KG1 (cell line): ENCODE results near the gene UVSSA.

ENCODE experiments used
- DNase-seq: peaks from one replicate; lab custom pipeline; 2025; lab: John Stamatoyannopoulos, UW

Gene UVSSA, protein sequence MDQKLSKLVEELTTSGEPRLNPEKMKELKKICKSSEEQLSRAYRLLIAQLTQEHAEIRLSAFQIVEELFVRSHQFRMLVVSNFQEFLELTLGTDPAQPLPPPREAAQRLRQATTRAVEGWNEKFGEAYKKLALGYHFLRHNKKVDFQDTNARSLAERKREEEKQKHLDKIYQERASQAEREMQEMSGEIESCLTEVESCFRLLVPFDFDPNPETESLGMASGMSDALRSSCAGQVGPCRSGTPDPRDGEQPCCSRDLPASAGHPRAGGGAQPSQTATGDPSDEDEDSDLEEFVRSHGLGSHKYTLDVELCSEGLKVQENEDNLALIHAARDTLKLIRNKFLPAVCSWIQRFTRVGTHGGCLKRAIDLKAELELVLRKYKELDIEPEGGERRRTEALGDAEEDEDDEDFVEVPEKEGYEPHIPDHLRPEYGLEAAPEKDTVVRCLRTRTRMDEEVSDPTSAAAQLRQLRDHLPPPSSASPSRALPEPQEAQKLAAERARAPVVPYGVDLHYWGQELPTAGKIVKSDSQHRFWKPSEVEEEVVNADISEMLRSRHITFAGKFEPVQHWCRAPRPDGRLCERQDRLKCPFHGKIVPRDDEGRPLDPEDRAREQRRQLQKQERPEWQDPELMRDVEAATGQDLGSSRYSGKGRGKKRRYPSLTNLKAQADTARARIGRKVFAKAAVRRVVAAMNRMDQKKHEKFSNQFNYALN

DNA sequence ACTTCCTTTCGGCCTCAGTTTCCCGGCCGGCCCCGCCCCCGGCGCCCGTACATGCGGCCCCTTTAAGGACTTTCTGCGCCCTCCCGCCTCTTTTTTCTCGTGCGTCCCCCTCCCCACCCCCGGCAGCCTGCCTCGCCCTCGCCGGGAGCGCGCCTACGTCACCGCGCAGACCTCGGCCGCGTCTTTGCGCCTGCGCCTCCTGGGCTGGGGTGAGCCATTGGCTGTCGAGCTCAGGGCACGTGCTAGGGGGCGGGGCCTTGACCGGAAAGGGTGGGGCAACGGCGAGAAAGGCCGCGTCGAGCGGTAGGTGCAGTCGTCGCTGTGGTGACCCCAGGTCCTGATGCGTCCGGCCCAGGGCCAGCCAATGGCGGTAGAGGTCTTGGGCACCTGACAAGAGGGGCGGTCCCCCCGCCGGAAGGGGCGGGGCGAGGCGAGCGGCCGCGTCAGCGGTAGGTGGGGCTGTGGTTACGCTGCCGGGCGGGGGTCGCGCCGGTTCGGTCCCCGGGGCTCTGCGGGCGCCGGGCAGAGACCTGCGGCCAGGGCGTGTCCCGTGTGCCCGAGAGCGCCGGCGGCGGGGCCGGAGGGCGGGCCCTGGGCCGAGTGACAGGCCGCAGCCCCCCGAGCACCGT is at the start of gene UVSSA:
Gene UVSSA (plus strand): TSS at position 428 of the 629 bp plus-strand sequence. CDS start 884 bp downstream, outside the sequence.
- DNase-seq = peak; percentile 97

DNA sequence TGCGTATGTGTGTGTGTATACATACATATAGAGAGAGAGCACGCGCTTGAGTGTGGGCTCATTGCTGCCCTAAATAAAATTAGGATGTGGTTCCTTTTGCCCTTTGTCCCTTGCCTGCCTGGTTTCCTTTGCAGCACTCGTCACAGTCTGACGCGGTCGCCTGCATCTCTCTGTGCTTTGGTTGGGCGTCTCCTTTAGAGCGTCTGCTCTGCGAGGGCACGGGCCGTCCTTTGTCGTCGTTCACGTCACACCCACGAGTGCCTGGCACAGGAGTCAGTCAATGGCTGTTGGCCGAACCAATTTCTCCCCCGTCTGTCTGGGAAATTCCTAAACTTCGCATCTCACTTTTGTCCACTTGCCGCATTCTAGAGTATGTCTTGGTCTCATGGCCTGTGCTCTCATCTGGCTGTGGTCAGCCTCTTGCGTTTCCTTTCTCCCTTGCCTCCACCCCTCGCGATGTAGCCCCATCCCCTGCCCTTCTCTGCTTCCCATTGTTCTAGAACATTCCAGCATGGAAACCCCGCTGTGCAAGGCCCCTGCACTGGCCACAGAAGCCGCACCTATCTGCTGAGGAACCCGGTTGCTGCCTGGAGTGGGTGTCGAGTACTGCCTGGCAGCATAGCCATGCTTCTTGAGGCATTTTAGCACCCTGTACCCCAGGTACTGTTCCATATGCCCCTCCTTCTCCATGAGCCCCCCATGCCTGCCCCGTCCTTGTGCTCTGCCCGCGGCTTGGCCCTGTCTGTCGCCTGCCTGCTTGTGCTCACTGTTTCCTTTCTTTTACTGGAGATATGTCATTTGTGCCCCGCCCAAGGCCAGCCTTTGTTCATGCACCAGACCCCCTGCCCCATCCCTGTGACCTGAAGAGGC is 49.3 kb upstream of the UVSSA start:
- DNase-seq = no peak

DNA sequence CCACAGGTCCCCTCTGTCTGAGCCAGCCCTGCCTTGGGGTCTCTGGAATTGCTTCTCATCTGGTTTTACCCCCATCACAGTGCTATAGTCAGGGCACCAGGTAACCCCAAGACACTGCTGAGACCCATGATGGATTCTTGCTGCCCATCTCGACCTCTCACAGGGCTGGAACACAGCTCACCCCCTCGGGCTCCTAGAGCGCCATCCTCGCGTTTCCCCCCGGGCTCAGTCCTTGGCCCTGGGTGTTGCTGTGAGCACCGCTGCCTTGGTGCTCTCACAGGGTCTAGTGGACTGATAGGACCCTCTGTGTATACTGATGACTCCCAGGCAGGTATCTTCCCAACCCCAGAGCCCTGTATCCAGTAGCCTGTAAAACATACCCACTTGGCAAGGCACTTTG is 48.5 kb upstream of the UVSSA start:
- no peak for DNase-seq

DNA sequence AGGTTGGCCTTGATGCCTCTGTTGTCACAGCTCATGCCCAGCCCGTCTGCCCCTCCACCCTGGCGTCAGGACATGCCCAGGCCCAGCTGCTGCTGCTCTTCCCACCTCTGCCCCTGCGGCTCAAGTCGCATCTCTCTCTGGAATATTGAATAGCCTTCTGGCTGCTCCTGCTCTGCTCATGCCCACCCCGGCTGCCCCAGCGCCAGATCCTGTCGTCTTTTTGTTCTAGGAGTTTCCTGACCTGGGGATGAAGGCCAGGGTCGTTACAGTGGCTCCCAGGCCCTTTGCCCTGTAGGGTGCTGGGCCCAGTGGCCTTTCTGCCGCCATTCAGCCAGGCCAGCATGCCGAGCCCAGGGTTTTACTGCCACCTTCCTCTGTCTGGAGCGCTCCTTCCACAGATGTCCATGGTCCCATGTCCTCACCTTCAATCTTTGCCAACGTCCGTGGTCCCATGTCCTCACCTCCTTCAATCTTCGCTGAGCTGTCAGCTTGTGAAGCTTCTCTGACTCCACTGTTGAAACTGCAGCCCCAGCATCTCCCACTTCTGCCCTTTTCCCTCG is 47.6 kb upstream of the UVSSA start:
- DNase-seq = no peak

DNA sequence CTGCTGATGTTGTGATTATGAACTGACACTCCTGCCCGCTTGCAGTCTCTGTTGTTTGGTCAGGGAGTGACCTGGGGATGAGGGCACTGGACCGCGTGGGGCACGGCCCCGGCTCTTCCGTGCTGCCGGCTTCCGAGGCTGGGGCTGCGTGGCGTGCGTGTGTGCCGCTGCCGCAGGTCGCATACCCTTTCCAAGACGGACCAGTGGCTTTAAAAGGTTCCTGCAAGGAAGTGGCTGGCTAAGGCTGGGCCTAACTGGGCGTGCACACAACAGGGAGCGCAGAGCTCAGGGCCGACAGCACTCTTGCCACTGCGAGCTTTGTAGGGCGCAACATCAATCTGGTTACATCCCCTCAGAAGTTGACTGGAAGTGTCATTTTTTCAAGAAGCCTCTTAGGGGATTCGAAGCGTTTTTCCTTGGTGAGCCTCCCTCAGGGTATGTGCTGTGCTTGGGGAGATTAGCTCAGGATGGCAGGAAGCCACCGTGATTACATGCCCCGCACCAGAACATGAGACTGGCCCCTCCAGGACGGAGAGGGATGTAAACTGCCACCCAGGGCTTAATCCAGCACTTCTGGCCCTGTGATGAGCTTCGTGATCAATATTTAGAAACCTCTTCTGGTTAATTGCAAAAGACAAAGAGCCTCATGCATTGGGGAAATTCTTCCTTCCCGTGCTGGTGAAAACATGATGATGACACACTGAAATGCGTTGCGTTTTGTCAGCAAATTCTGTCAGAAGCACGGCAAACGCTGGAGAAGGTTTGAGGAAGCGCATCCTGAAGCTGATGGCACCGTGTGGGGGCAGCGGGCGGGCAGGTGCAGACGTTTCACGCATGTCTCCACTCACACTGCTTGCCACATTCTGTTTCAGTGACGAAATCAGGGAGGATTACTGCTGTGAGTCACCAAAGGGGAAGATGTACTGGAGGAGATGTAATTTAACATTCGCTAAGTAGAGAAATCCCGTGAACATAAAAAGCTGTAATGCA is 46.2 kb upstream of the UVSSA start:
- DNase-seq = no peak

DNA sequence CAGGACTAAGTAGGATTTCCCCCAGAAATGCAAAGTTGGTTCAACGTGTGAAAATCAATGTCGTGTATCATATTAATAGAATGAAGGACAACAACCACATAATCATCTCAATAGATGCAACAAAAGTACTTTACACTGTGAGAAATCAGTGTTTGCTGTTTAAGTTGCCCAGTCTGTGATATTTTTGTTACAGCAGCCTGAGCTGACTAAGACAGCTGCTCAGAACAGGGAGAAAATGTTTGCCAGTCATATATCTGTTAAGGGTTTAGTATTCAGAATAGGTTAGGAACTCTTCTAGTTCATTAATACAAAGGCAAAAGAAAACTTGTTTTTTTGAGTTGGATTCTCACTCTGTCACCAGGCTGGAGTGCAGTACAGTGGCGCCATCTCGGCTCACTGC is 44.8 kb upstream of the UVSSA start:
- no peak for DNase-seq

DNA sequence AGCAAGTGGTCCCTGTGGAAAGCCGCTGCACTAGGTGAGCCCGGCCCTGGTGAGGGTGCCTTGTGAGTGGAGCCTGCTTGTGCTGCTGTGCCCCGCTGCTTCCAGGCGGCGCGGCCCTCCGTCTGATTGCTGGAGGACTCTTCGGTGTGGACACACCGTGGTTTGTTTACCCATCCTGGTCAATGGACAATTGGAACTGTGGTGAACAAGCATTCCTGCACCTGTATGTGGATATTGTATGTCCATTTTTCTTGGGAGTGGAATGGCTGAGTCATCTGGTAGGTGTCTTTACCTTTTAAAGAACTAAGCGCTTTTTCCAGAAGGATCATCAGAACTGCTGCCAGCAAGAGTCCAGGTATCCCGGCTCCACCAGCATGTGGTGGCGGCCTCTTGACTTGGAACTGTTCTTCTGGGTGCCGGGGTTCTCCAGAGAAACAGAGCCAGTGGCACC is 41.7 kb upstream of the UVSSA start:
- DNase-seq = no peak

DNA sequence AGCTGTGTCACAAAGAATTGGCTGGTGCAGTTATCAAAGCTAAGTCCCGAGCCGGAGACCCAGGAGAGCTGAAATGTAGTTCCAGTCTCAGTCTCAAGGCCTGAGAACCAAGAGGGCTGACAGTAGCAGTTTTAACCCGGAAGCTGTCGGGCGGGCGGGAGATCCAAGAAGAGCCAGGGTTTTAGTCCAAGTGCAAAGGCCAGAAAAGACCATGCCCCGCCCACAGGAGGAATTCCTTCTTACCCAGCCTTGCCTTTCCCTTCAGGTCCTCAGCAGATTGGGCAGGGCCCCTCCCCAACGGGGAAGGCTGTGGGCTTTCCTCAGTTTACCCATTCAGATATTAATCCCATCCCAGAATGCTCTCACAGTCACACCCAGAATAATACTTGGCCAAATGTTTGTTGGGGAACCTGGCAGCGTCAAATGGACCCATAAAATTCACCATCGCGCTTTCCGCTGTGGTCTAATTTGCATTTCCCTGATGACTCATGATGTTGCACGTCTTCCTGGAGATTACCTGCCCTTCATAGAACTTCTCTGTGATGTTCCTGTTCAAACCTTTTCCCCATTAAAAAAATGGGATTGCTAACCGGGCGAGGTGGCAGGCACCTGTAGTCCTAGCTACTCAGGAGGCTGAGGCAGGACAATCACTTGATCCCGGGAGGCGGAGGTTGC is 41.1 kb upstream of the UVSSA start:
- DNase-seq = no peak

DNA sequence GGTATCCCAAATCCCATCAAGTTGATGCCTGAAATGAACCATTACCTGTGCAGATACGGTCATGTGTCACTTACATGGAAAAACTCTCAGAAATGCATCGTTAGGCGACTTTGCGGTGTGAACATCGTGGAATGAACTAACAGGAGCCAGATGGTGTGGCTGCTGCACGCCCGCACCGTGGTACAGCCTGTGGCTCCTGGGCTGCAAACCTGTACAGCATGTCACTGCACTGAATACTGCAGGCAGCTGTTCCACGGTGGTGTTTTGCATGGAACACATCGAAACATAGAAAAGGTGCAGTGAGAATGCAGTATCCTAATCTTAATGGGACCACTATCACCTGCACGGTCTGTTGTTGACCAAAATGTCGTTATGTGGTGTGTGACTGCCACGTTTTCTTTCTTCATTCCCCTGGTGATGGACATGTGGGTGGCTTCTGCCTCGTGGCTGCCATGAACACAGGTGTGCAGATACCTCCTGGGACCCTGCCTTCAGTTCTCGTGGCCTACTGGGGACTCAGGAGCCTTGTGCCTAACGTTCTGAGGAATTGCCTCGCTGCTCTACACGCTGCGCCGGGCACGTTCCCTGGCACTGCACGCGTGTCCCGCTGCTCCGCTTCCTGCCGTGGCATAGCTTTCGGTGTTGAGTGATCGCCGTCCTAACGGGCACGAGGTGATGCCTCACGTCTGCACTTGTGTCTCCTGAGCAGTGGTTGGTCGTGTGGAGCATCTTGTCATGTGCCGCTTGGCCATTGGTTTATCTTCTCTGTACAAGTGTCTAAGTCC is 38.9 kb upstream of the UVSSA start:
- DNase-seq = no peak

DNA sequence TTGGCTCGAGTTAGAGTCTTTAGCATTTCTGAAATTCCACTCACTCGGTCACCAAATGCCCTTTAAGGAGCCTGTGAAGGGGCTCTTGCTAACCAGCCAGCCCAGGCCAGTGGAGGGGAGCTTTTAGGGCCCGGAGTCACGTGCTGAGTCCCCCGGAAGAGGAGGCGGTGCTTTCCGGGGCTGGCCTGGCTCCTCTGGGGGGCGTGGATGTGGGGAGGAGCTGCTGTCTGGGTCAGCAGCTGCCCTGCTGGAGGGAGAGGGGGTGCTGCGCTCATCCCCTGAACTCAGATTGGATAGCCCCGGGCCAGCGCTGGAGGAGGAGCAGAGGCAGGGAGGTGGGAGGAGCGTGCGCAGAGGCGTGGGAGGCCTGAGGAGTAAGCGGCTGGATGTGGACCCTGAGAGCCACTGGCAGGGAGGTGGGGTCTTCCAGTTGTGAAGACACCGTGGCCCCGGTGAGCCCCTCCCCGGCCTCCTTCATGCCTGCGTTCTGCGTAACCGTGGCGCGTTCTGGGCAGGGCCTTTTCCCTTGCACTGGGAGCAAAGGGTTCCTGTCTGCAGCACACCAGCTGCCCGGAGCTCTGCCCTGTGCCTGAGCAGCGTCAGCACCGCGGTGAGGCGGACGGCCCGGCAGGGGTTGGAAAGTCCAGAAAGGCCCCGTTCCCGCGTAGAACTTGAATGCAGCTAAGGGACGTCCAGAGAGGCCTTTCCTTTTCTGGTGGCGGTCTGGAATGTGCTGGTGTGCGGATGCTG is 37.6 kb upstream of the UVSSA start:
- DNase-seq = no peak

DNA sequence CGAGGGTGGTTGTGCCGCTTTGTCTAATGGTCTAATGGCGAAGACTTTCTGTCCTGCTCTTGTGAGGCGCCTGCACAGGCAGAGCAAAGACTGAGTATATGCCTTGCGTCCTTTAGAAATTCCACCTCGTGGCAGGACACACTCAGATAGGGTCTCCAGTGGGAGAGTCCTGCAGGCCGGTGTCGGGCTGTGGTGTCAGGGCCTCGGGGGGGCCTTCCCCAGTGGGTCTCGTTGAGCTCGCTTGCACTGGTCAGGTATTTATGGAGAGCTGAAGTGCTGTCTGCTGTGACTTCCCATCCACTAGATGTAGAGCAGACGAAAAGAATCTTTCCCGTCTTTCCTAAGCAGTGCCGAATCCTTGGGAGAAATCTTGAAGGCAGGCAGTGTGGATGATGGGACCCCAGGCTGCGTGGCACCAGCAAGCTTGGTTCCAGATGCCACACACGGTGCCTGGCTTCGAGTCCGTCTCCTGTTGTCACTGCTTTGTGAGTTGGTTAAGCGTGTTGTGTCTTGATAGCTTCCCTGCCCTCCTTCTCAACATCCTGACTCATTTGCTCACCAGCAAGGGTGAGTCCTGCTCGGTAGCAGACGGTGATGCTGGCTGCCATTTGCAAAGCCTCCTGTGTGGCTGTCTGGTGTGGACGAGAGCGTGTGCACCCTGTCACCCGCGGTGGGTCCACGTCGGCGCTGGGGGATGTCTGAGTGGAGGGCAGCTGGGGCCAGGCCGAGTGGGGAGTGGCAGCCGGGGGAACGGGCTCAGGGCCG is 36.8 kb upstream of the UVSSA start:
- no peak for DNase-seq

DNA sequence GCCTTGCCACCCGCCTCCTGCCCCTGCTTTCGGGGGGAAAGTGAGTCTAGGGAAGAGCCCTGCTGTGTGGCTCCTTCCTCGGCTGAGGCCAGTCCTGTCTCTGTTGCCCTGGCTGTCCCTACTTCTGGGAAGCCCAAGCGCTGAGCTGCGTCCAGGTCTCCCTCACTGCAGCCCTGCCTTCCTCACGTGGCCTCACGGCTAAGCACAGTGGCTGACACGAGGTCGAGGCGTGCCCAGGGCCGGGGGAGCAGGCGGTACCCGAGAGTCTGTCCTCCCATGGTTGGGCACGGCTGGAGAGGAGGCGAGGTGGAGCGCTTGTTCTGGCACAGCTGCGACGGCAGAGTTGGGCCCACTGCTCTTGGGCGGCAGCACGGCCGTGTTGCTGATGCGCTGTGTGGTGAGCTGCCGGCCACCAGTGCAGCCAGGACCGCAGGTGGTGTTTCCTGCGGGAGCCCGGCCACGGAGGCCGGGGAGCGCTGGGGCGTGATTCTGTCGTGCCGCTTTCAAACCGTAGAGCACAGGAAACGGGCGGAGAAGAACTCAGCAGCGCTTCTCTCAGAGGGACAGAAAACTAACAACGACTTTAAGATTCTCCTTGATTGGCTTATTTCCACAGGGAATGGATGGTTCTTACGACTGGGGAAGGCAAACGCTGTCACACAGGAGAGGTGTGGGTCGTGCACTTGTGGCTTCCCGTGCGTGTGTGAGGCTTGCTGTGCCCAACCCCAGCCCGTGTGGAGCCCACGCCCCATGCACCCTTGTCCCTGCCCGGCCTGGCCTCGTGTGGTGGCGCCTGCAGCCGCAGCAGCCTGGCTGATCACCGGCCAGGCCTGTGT is 36.0 kb upstream of the UVSSA start:
- no peak for DNase-seq

DNA sequence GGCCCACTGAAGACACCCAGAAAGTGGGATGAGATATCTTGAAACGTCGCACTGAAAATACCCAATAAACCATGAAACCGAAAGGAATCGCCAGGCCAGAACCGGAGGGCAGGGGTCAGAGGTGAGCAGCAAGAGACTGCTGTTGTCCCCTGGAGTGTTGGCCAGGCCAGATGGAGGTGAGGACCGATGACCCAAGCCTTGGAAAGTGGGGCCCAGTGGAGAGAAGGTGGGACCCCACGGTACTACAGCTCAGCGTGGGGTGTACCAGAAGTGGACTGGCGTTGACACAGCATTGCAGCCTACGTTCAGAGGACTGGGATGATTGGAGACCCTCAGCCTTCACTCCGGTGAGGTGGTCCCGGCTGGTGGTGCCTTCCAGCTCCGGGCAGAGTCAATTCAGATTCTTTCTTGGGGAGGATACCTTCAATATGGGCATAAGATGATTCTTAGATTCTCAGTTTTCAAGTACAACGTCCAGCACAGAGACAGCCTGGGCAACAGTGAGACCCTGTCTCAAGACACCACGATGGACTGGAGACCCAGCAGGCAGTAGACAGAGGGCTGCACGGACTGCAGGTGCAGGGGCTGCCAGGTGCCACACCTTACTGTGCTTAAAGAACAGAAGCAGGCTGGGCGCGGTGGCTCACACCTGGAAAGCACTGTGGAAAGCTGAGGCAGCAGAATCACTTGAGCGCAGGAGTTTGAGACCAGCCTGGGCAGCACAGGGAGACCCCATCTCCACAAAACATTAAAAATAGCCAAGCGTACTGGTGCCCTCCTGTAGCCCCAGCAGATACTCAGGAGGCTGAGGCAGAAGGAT is 34.0 kb upstream of the UVSSA start:
- DNase-seq = no peak

DNA sequence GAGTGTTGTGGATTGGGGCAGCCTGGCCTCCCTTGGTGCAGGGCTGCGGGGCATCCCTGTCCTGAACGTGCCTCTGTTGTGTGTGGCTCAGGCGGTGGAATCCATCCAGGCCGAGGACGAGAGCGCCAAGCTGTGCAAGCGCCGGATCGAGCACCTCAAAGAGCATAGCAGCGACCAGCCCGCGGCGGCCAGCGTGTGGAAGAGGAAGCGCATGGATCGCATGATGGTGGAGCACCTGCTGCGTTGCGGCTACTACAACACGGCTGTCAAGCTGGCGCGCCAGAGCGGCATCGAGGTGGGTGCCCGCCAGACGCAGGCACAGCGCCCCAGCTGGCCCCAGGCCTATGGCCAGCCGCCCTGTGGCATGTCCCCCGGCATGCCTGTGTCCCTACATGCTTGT is 31.7 kb upstream of the UVSSA start:
- DNase-seq = no peak

DNA sequence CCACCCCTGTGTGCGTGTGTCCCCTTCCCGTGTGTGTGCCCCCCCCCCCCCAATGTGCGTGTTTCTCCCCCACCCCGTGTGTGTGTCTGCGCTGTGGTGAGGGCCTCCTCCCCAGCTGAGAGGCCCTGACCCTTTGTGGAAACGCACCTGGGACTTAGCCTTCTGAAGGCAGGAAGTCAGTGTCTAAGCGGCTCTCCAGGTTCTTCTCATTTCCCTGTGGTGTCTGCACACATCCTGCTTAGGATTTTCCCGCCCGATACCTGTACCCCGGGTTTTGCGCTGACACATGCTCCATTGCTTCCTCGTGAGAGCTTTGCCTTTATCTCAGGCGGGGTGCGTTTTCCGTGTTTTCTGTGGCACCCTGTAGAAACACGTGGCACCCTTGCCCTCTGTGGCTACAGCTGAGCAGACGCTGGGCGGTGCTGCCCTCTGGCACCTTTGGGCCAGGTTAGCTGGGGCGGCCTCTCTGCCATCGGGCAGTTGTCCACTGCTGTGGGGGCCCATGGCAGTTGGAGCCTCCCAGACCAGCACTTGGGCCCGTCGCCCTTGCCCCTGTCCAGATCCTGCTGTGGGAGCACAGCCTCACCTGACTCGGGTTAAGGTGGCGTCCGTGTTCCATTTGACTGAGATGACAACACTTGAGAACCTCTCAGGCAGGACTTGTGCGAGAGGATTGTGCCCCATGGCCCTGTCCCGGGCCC is 31.0 kb upstream of the UVSSA start:
- DNase-seq = no peak
